Stomach (tissue), 4 donors: ENCODE measurements around the gene HP.

Experiments used
- CTCF ChIP-seq, 7 experiments: fragments of 450-650 bp in 4 of 7; fragments of 200-600 bp in 3 of 7; sonication (generic) in 3 of 7; IDR thresholded peaks; one replicate each; pipeline ENCODE4 v1.5.1; 2016 to 2019; ENCODE audit warnings: antibody characterized with exemption in 7 of 7, control low read depth in 2 of 7, mild to moderate bottlenecking in 1 of 7
- EP300 ChIP-seq: sonication (generic); formaldehyde crosslinking; IDR thresholded peaks from one replicate; pipeline ENCODE4 v1.6.1; 2017; ENCODE audit warnings: antibody characterized with exemption

GRCh38 chr16:72049110-72049509 lies 5.2 kb upstream of the HP start:
- TF ChIP-seq CTCF (IDR thresholded peaks at IDR 0.05) (no peak), EP300 (no peak)
